Mammary epithelial cell (primary cell): ENCODE data around the gene WDFY3.

Experiments
- EZH2 ChIP-seq: IDR thresholded peaks from 2 replicates; pipeline ENCODE4 v1.6.1; 2012; ENCODE audit warnings: low read length, inconsistent platforms, borderline replicate concordance
- TF ChIP-seq, protein P1 (sequence below), 2 donors: IDR thresholded peaks in 1 of 2; conservative IDR thresholded peaks in 1 of 2; 2 replicates each; pipeline ENCODE4 v1.5.1; 2011 to 2012; ENCODE audit warnings: inconsistent platforms in 2 of 2, low read length in 2 of 2, mild to moderate bottlenecking in 2 of 2, control low read depth in 1 of 2, low read depth in 1 of 2; ENCODE audit not compliant: insufficient read depth in 1 of 2; ENCODE audit errors: extremely low read depth in 1 of 2

GRCh38 chr4:84689197-84689596, 277.3 kb downstream of the WDFY3 start:
- TF ChIP-seq, protein P1, sequence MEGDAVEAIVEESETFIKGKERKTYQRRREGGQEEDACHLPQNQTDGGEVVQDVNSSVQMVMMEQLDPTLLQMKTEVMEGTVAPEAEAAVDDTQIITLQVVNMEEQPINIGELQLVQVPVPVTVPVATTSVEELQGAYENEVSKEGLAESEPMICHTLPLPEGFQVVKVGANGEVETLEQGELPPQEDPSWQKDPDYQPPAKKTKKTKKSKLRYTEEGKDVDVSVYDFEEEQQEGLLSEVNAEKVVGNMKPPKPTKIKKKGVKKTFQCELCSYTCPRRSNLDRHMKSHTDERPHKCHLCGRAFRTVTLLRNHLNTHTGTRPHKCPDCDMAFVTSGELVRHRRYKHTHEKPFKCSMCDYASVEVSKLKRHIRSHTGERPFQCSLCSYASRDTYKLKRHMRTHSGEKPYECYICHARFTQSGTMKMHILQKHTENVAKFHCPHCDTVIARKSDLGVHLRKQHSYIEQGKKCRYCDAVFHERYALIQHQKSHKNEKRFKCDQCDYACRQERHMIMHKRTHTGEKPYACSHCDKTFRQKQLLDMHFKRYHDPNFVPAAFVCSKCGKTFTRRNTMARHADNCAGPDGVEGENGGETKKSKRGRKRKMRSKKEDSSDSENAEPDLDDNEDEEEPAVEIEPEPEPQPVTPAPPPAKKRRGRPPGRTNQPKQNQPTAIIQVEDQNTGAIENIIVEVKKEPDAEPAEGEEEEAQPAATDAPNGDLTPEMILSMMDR (conservative IDR thresholded peaks at IDR 0.05 in 1 of 2, IDR thresholded peaks at IDR 0.05 in 1 of 2; ENCODE audit: extremely low read depth in 1 of 2, insufficient read depth in 1 of 2, low read depth in 1 of 2, low read length in 2 of 2), result no peak
- no peak for TF ChIP-seq EZH2
